ENCODE results near the gene MB21D2. TPM values are rescaled to one million over a fixed set of nuclear protein-coding genes. Genes with fewer than 3 reads are reported as not detected.

The MB21D2 gene
- total and polyA plus RNA-seq, 4 donors: 3.3 to 5.3 (median 4.2) TPM

GRCh38 chr3:192824313-192824712 lies 93.3 kb downstream of the MB21D2 start:
- H3K4me1 ChIP-seq (ENCODE audit: control insufficient read depth in 1 of 2, insufficient read depth in 2 of 2, low read length in 2 of 2): no peaks in the 10 kb centered on the region
- ATAC-seq (ENCODE audit: low FRiP score): no peak
- intact Hi-C loops (cut with DNase I): no loop called here
- WGBS, 2 donors: 91 to 99% methylated on average over 2 of the region's 2 CpGs
- no peak for DNase-seq
- H3K27me3 ChIP-seq (ENCODE audit: control insufficient read depth in 1 of 2, insufficient read depth in 2 of 2, low read length in 1 of 2): no peaks in the 10 kb centered on the region
- no peak overlapping the region for H3K27ac ChIP-seq (ENCODE audit: low read depth in 1 of 2, low read length in 2 of 2)
- no peak overlapping the region for H3K4me3 ChIP-seq (ENCODE audit: low read length in 2 of 2)
- H3K36me3 ChIP-seq (ENCODE audit: control insufficient read depth in 1 of 2, insufficient read depth in 2 of 2, low read length in 1 of 2): no peaks in the 10 kb centered on the region
- no peaks in the 10 kb centered on the region for H3K9me3 ChIP-seq (ENCODE audit: control insufficient read depth, low read length)

- H3K27me3 ChIP-seq (ENCODE audit: control insufficient read depth in 1 of 2, insufficient read depth in 2 of 2, low read length in 1 of 2): no peaks in the 10 kb centered on the region
Measured at GRCh38 chr3:192821161-192821560, 96.5 kb downstream of the MB21D2 start.

GRCh38 chr3:192820161-192820560 lies 97.5 kb downstream of the MB21D2 start:
- 80 to 88% methylated on average over 5 of the region's 5 CpGs for WGBS, 2 donors
- intact Hi-C loops (cut with DNase I): no loop called here
- Histone ChIP-seq H3K4me3 (ENCODE audit: low read length in 2 of 2) (no peak overlapping the region), H3K9me3 (ENCODE audit: control insufficient read depth, low read length) (no peaks in the 10 kb centered on the region), H3K36me3 (ENCODE audit: control insufficient read depth in 1 of 2, insufficient read depth in 2 of 2, low read length in 1 of 2) (no peaks in the 10 kb centered on the region), H3K27ac (ENCODE audit: low read depth in 1 of 2, low read length in 2 of 2) (no peak overlapping the region), H3K27me3 (ENCODE audit: control insufficient read depth in 1 of 2, insufficient read depth in 2 of 2, low read length in 1 of 2) (no peaks in the 10 kb centered on the region), H3K4me1 (ENCODE audit: control insufficient read depth in 1 of 2, insufficient read depth in 2 of 2, low read length in 2 of 2) (no peaks in the 10 kb centered on the region)
- DNase-seq (no peak), ATAC-seq (ENCODE audit: low FRiP score) (no peak)

More at GRCh38 chr3:192821161-192821560, 96.5 kb downstream of the MB21D2 start:
- ATAC-seq (ENCODE audit: low FRiP score) (no peak), DNase-seq (no peak)
- Histone ChIP-seq H3K27ac (ENCODE audit: low read depth in 1 of 2, low read length in 2 of 2) (no peak overlapping the region), H3K36me3 (ENCODE audit: control insufficient read depth in 1 of 2, insufficient read depth in 2 of 2, low read length in 1 of 2) (no peaks in the 10 kb centered on the region), H3K4me1 (ENCODE audit: control insufficient read depth in 1 of 2, insufficient read depth in 2 of 2, low read length in 2 of 2) (no peaks in the 10 kb centered on the region), H3K9me3 (ENCODE audit: control insufficient read depth, low read length) (no peaks in the 10 kb centered on the region), H3K4me3 (ENCODE audit: low read length in 2 of 2) (no peak overlapping the region)
- 97 to 98% methylated on average over 2 of the region's 2 CpGs for whole genome bisulfite sequencing, 2 donors
- intact Hi-C loops (cut with DNase I): no loop called here

- DNase-seq (peak in 1 of 2 donors; percentile 77), ATAC-seq (ENCODE audit: low FRiP score) (peak; percentile 78)
- Histone ChIP-seq H3K36me3 (ENCODE audit: control insufficient read depth in 1 of 2, insufficient read depth in 2 of 2, low read length in 1 of 2) (no peaks in the 10 kb centered on the region), H3K4me1 (ENCODE audit: control insufficient read depth in 1 of 2, insufficient read depth in 2 of 2, low read length in 2 of 2) (no peaks in the 10 kb centered on the region), H3K27ac (ENCODE audit: low read depth in 1 of 2, low read length in 2 of 2) (no peak overlapping the region), H3K4me3 (ENCODE audit: low read length in 2 of 2) (no peak overlapping the region), H3K27me3 (ENCODE audit: control insufficient read depth in 1 of 2, insufficient read depth in 2 of 2, low read length in 1 of 2) (no peaks in the 10 kb centered on the region), H3K9me3 (ENCODE audit: control insufficient read depth, low read length) (no peaks in the 10 kb centered on the region)
- intact Hi-C loops (cut with DNase I): loop anchor here (2.0 to 10.0 kb wide), 4 partner anchors 98 to 636 kb away; partner anchors contain the start of gene MB21D2 (in 2 of the 2)
- 45% methylated on average over 7 of the region's 7 CpGs for WGBS, 2 donors
Measured at GRCh38 chr3:192819001-192819569, 98.6 kb downstream of the MB21D2 start.

- WGBS, 2 donors: 68 to 79% methylated on average over 1 of the region's 1 CpG
- ATAC-seq (ENCODE audit: low FRiP score): no peak
- no peak for DNase-seq
- H3K36me3 ChIP-seq (ENCODE audit: control insufficient read depth in 1 of 2, insufficient read depth in 2 of 2, low read length in 1 of 2): no peaks in the 10 kb centered on the region
- no peak overlapping the region for H3K27ac ChIP-seq (ENCODE audit: low read depth in 1 of 2, low read length in 2 of 2)
- intact Hi-C loops (cut with DNase I): loop anchor here (2.0 to 10.0 kb wide), 4 partner anchors 99 to 637 kb away; partner anchors contain the start of gene MB21D2 (in 2 of the 2)
- no peaks in the 10 kb centered on the region for H3K9me3 ChIP-seq (ENCODE audit: control insufficient read depth, low read length)
- no peak overlapping the region for H3K4me3 ChIP-seq (ENCODE audit: low read length in 2 of 2)
- H3K4me1 ChIP-seq (ENCODE audit: control insufficient read depth in 1 of 2, insufficient read depth in 2 of 2, low read length in 2 of 2): no peaks in the 10 kb centered on the region
- H3K27me3 ChIP-seq (ENCODE audit: control insufficient read depth in 1 of 2, insufficient read depth in 2 of 2, low read length in 1 of 2): no peaks in the 10 kb centered on the region
Measured at GRCh38 chr3:192818126-192818525, 99.5 kb downstream of the MB21D2 start.

GRCh38 chr3:192817506-192817905 lies 100.2 kb downstream of the MB21D2 start:
- DNase-seq (no peak), ATAC-seq (ENCODE audit: low FRiP score) (no peak)
- no peak overlapping the region for H3K27ac ChIP-seq (ENCODE audit: low read depth in 1 of 2, low read length in 2 of 2)
- no peaks in the 10 kb centered on the region for H3K9me3 ChIP-seq (ENCODE audit: control insufficient read depth, low read length)
- 84 to 89% methylated on average over 4 of the region's 4 CpGs for WGBS, 2 donors
- no peaks in the 10 kb centered on the region for H3K27me3 ChIP-seq (ENCODE audit: control insufficient read depth in 1 of 2, insufficient read depth in 2 of 2, low read length in 1 of 2)
- H3K4me1 ChIP-seq (ENCODE audit: control insufficient read depth in 1 of 2, insufficient read depth in 2 of 2, low read length in 2 of 2): no peaks in the 10 kb centered on the region
- no peaks in the 10 kb centered on the region for H3K36me3 ChIP-seq (ENCODE audit: control insufficient read depth in 1 of 2, insufficient read depth in 2 of 2, low read length in 1 of 2)
- intact Hi-C loops (cut with DNase I): loop anchor here (2.0 to 10.0 kb wide), 3 partner anchors 100 to 637 kb away; partner anchors contain the start of gene MB21D2 (in 1 of the 2)
- H3K4me3 ChIP-seq (ENCODE audit: low read length in 2 of 2): no peak overlapping the region

- H3K27ac ChIP-seq (ENCODE audit: low read depth in 1 of 2, low read length in 2 of 2): no peak overlapping the region
- intact Hi-C loops (cut with DNase I): loop anchor here (2.0 to 10.0 kb wide), 3 partner anchors 100 to 638 kb away; partner anchors contain the start of gene MB21D2 (in 1 of the 2)
- H3K27me3 ChIP-seq (ENCODE audit: control insufficient read depth in 1 of 2, insufficient read depth in 2 of 2, low read length in 1 of 2): no peaks in the 10 kb centered on the region
- ATAC-seq (ENCODE audit: low FRiP score) (no peak), DNase-seq (no peak)
- no peaks in the 10 kb centered on the region for H3K36me3 ChIP-seq (ENCODE audit: control insufficient read depth in 1 of 2, insufficient read depth in 2 of 2, low read length in 1 of 2)
- 68 to 74% methylated on average over 1 of the region's 1 CpG for WGBS, 2 donors
- no peaks in the 10 kb centered on the region for H3K4me1 ChIP-seq (ENCODE audit: control insufficient read depth in 1 of 2, insufficient read depth in 2 of 2, low read length in 2 of 2)
- no peak overlapping the region for H3K4me3 ChIP-seq (ENCODE audit: low read length in 2 of 2)
- no peaks in the 10 kb centered on the region for H3K9me3 ChIP-seq (ENCODE audit: control insufficient read depth, low read length)
Measured at GRCh38 chr3:192817053-192817452, 100.6 kb downstream of the MB21D2 start.

GRCh38 chr3:192816351-192816750 lies 101.3 kb downstream of the MB21D2 start:
- H3K4me3 ChIP-seq (ENCODE audit: low read length in 2 of 2): no peak overlapping the region
- no peaks in the 10 kb centered on the region for H3K9me3 ChIP-seq (ENCODE audit: control insufficient read depth, low read length)
- no peaks in the 10 kb centered on the region for H3K36me3 ChIP-seq (ENCODE audit: control insufficient read depth in 1 of 2, insufficient read depth in 2 of 2, low read length in 1 of 2)
- H3K27ac ChIP-seq (ENCODE audit: low read depth in 1 of 2, low read length in 2 of 2): no peak overlapping the region
- 65 to 71% methylated on average over 4 of the region's 4 CpGs for WGBS, 2 donors
- H3K4me1 ChIP-seq (ENCODE audit: control insufficient read depth in 1 of 2, insufficient read depth in 2 of 2, low read length in 2 of 2): no peaks in the 10 kb centered on the region
- ATAC-seq (ENCODE audit: low FRiP score): no peak
- intact Hi-C loops (cut with DNase I): loop anchor here (2.0 to 10.0 kb wide), 3 partner anchors 101 to 638 kb away; partner anchors contain the start of gene MB21D2 (in 1 of the 2)
- no peaks in the 10 kb centered on the region for H3K27me3 ChIP-seq (ENCODE audit: control insufficient read depth in 1 of 2, insufficient read depth in 2 of 2, low read length in 1 of 2)
- DNase-seq: no peak

- Histone ChIP-seq H3K27ac (ENCODE audit: low read depth in 1 of 2, low read length in 2 of 2) (no peak overlapping the region), H3K27me3 (ENCODE audit: control insufficient read depth in 1 of 2, insufficient read depth in 2 of 2, low read length in 1 of 2) (no peaks in the 10 kb centered on the region), H3K4me1 (ENCODE audit: control insufficient read depth in 1 of 2, insufficient read depth in 2 of 2, low read length in 2 of 2) (no peaks in the 10 kb centered on the region), H3K9me3 (ENCODE audit: control insufficient read depth, low read length) (no peaks in the 10 kb centered on the region), H3K4me3 (ENCODE audit: low read length in 2 of 2) (no peak overlapping the region), H3K36me3 (ENCODE audit: control insufficient read depth in 1 of 2, insufficient read depth in 2 of 2, low read length in 1 of 2) (no peaks in the 10 kb centered on the region)
- 10% methylated on average over 4 of the region's 4 CpGs for WGBS, 2 donors
- DNase-seq: no peak
- no peak for ATAC-seq (ENCODE audit: low FRiP score)
- intact Hi-C loops (cut with DNase I): loop anchor here (2.0 to 10.0 kb wide), 4 partner anchors 228 to 760 kb away; no protein-coding TSS in a partner anchor
Measured at GRCh38 chr3:192812743-192813383, 104.8 kb downstream of the MB21D2 start.

All from aorta (tissue), 5 donors.